GM19035 (cell line): ENCODE data around the gene NT5M.

Experiments used
- ATAC-seq: cut with Tn5 transposase; IDR thresholded peaks from one replicate; pipeline ENCODE4 v1.9.1; 2021; ENCODE audit not compliant: unreplicated experiment

Gene NT5M

DNA sequence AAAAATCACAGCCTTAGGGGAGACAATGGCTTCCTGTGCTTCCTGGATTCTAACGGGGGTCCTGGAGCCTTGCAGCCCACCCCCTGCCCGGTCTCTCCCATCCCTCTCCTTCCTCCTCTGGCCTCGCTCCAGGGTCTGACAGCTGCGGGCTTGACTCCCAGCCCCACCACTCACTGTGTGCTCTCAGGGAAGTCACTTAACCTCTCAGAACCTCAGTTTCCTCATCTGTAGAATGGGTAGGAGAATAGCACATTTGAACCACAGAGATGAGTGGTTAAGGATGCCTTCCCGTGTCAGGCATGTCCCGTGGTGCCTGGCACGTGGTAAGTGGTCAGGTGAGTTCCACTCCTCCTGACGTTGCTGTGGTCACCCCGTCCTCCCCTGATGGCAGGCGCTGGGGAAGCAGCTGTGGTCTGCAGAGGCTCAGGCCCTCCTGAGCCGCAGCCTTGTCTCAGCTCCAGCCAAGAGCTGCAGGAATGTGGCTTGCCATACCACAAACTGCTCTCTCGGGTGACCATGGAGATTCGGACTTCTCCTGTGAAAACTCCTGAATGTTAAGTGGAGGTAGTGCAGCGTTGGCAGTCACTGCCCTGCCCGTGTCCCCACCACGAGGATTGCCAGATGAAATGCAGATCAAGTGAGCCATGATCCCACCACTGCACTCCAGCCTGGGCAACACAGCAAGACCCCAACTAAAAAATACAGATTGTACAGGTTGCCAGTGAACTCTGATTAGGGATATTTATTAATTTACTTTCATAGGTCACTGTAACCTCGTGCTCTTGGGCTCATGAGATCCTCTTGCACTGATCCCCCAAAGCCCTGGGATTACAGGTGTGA is 85.7 kb downstream of the NT5M start:
- ATAC-seq, result no peak

DNA sequence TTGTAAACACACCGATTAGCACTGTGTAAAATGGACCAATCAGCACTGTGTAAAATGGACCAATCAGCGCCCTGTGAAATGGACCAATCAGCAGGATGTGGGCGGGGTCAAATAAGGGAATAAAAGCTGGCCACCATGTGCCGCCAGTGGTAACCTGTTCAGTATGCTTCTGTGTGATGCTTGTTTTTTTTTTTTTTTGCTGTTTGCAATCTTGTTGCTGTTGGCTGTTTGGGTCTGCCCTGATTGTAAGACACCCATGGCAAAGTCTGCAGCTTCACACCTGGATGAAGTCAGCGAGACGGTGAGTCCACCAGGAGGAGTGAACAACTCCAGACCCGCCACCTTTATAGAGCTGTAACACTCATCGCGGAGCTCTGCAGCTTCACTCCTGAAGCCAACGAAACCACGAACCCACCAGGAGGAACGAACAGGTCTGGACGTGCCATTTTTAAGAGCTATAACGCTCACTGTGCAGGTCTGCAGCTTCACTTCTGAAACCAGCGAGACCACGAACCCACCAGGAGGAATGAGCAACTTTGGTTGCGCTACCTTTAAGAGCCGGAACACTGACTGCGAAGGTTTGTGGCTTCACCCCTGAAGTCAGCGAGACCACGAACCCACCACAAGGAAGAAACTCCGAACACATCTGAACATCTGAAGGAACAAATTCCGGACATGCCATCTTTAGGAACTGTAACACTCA is 88.6 kb downstream of the NT5M start:
- no peak for ATAC-seq

DNA sequence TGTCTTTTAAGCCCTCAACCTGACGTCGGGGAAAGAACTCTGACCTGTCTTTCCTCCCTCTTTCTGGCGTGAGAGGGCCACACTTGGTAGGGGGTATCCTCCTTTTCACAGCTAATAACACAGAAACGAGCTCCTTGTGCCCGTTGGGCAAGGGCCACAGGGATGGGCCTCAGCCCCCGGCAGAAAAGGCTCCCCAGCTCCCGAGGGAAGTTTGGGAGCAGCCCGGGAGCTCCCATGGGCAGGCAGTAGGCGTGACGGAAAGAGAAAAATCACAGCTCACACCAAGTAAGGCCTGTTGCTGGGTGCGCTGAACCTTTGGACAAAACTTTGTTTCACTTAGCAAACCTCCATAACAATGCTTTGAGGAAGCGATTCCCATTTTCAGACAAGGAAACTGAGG is 90.8 kb downstream of the NT5M start:
- ATAC-seq, result no peak

DNA sequence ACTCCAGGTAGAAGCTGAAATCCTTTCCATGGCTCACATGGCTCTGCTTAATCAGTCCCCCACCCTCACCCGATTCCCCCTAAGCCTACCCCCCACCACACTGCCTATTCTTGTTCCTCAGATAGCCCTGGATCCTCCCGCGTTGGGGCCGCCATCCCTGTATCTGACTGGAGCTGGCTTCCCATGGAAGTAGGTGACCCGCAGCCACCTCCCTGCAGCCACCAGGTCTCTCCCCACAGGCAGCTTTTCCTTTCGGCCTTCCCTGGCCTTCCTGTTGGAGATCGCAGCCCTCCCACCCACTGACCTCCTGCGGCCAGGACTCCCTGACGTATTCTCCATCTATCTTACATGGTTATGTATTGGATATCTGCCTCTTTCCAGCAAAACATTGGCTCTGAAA is 91.3 kb downstream of the NT5M start:
- ATAC-seq, result no peak

DNA sequence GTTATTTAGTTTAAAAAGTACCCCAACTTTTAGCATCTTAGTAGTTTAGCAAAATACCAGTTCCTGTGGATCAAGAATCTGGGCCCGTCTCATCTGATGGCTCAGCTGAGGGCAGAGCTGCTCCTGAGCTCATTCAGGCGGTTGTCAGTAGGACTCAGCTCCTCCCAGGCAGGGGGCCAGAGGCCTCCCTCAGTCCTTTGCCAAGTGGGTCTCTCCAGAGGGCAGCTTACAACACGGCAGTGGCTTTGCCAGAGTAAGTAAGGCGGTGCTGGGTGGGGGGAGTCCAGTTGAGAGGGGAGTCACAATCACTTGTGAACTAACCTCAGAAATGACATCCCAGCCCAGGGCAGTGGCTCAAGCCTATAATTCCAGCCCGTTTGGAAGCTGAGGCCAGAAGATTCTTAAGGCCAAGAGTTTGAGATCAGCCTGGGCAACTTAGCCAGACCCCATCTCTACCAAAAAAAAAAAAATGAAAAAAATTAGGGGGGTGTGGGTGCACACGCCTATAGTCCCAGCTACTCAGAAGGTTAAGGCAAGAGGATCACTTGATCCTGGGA is 92.2 kb downstream of the NT5M start:
- no peak for ATAC-seq

DNA sequence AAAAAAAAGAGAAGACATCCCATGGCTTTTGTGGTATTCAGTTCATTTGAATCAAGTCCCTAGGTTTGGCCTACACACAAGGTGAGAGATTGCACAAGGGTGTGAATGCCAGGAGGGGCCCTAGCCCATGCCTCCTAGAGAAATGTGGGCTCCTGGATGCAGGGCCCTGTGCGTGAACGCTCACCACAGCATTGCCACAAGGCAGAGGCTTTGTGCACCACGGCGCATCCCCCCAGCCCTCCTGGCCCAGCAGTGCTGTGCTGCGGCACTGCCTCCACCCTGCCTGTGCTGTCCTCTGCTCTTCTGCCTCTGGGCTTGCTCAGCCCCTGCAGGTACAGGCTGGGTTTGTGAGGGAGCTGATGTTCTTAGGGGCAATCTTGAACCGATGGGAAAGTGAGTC is 92.7 kb downstream of the NT5M start:
- no peak for ATAC-seq
